AG04450 (cell line): ENCODE measurements around the gene PPRC1. TPM values are rescaled to one million over a fixed set of nuclear protein-coding genes. Genes with fewer than 3 reads are reported as not detected.

Source experiments
- CTCF ChIA-PET: fragments of 300-600, 350-600 bp; formaldehyde crosslinking; extraction: SDS; loops from one replicate; lab custom pipeline; 2022; ENCODE audit warnings: antibody characterized with exemption, inconsistent platforms; lab: Charles Lee
- POLR2A ChIA-PET: fragments of 350-600 bp; formaldehyde crosslinking; extraction: SDS; loops from one replicate; lab custom pipeline; 2021; ENCODE audit warnings: antibody characterized with exemption, inconsistent platforms; lab: Yijun Ruan, JAX
- DNase-seq: peaks from one replicate; pipeline ENCODE4 v3.0.0-alpha.2; 2011; ENCODE audit warnings: low read depth, low spot score
- H3K27ac ChIP-seq: one replicate; pipeline ENCODE4 v1.5.1; 2012; ENCODE audit warnings: low read depth, low read length, control low read depth
- H3K27me3 ChIP-seq: one replicate; pipeline ENCODE4 v1.6.0; 2012; ENCODE audit warnings: low read length; ENCODE audit not compliant: control insufficient read depth, insufficient read depth
- H3K4me3 ChIP-seq: 2 replicates; pipeline ENCODE4 v1.5.1; 2011; ENCODE audit warnings: mild to moderate bottlenecking, low read depth, low read length, control low read depth
- H3K9me3 ChIP-seq: 2 replicates; pipeline ENCODE4 v1.5.1; 2012; ENCODE audit warnings: low read length; ENCODE audit not compliant: control insufficient read depth, insufficient read depth
- polyA plus RNA-seq: library from polyadenylated mRNA; depleted of rRNA; stranded (reverse); fragments of >200 nt; gene quantifications from 2 replicates; pipeline ENCODE4 v1.2.3, GENCODE V29; 2011
- TF ChIP-seq, protein P1 (sequence below): IDR thresholded peaks from 2 replicates; pipeline ENCODE4 v1.5.1; 2011; ENCODE audit warnings: low read depth, low read length, control low read depth, inconsistent platforms

Gene PPRC1
- polyA plus RNA-seq, 1 experiment = 14.1 TPM

DNA sequence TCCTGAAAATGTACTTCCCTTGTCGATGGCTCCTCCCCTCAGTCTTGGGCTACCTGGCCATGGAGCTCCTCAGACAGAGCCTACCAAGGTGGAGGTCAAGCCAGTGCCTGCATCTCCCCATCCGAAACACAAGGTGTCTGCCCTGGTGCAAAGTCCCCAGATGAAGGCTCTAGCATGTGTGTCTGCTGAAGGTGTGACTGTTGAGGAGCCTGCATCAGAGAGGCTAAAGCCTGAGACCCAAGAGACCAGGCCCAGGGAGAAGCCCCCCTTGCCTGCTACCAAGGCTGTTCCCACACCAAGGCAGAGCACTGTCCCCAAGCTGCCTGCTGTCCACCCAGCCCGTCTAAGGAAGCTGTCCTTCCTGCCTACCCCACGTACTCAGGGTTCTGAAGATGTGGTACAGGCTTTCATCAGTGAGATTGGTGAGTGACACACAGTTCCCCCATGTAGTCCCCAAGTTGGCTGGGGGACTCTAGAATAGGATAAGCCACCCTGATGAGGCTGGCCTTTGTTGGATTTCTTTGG, 8.8 kb downstream of the PPRC1 start:
- Histone ChIP-seq H3K27me3 (no peaks in the 10 kb centered on the region), H3K4me3 (no peak overlapping the region), H3K9me3 (no peaks in the 10 kb centered on the region), H3K27ac (no peak overlapping the region)
- POLR2A ChIA-PET = interaction anchor here (1.4 kb wide), 1 partner anchor 9 kb away, joined by 3 read pairs; no protein-coding TSS in a partner anchor
- CTCF ChIA-PET = interaction anchor here (0.6 kb wide), 1 partner anchor 12 kb away, joined by 7 read pairs; no protein-coding TSS in a partner anchor
- no peak for DNase-seq
- TF ChIP-seq, protein P1, sequence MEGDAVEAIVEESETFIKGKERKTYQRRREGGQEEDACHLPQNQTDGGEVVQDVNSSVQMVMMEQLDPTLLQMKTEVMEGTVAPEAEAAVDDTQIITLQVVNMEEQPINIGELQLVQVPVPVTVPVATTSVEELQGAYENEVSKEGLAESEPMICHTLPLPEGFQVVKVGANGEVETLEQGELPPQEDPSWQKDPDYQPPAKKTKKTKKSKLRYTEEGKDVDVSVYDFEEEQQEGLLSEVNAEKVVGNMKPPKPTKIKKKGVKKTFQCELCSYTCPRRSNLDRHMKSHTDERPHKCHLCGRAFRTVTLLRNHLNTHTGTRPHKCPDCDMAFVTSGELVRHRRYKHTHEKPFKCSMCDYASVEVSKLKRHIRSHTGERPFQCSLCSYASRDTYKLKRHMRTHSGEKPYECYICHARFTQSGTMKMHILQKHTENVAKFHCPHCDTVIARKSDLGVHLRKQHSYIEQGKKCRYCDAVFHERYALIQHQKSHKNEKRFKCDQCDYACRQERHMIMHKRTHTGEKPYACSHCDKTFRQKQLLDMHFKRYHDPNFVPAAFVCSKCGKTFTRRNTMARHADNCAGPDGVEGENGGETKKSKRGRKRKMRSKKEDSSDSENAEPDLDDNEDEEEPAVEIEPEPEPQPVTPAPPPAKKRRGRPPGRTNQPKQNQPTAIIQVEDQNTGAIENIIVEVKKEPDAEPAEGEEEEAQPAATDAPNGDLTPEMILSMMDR = no peak

DNA sequence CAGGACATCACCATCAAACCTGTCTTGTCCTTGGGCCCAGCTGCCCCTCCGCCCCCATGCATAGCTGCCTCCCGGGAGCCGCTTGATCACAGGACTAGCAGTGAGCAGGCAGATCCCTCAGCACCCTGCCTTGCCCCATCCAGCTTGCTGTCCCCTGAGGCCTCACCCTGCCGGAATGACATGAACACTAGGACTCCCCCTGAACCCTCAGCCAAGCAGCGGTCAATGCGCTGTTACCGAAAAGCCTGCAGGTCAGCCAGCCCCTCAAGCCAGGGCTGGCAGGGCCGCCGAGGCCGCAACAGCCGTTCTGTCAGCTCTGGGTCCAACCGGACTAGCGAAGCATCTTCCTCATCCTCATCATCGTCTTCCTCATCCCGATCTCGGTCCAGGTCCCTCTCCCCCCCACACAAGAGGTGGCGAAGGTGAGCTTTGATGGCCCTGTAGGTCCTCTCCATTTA, 14.2 kb downstream of the PPRC1 start:
- CTCF ChIA-PET = interaction anchor here (2.9 kb wide), 1 partner anchor 22 kb away, joined by 9 read pairs; no protein-coding TSS in a partner anchor
- Histone ChIP-seq H3K9me3 (no peaks in the 10 kb centered on the region; the same call in 1 of the 2 replicates), H3K27ac (no peak overlapping the region), H3K27me3 (no peaks in the 10 kb centered on the region), H3K4me3 (no peak overlapping the region)
- DNase-seq = no peak
- TF ChIP-seq, protein P1 = no peak
- POLR2A ChIA-PET = interaction anchor here (1.6 kb wide), 1 partner anchor 9 kb away, joined by 4 read pairs; no protein-coding TSS in a partner anchor

- no peak overlapping the region for H3K4me3 ChIP-seq
- no peaks in the 10 kb centered on the region; the same call in 1 of the 2 replicates for H3K9me3 ChIP-seq
- DNase-seq = no peak
- ChIA-PET POLR2A (no interaction called here), CTCF (interaction anchor here (2.9 kb wide), 1 partner anchor 22 kb away, joined by 9 read pairs; no protein-coding TSS in a partner anchor)
- TF ChIP-seq, protein P1 = no peak
- no peaks in the 10 kb centered on the region for H3K27me3 ChIP-seq
- H3K27ac ChIP-seq = no peak overlapping the region
Observed at GRCh38 chr10:102147561-102147960, 14.7 kb downstream of the PPRC1 start.

DNA sequence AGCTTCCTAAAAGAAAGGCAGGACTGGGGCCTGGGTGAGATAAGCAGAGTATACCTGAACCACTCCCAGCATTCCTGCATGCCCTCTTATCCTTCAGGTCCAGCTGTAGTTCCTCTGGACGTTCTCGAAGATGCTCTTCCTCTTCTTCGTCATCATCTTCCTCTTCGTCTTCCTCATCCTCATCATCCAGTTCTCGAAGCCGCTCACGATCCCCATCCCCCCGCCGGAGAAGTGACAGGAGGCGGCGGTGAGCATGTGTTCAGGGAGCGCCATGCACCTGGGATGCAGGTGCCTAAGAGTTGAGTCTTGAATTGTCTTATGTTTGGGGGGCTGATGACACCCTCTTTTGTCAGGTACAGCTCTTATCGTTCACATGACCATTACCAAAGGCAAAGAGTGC, 15.4 kb downstream of the PPRC1 start:
- H3K27me3 ChIP-seq = no peaks in the 10 kb centered on the region
- no peak overlapping the region for H3K4me3 ChIP-seq
- DNase-seq = no peak
- TF ChIP-seq, protein P1 = no peak
- no peaks in the 10 kb centered on the region; the same call in 1 of the 2 replicates for H3K9me3 ChIP-seq
- no peak overlapping the region for H3K27ac ChIP-seq
- ChIA-PET POLR2A (no interaction called here), CTCF (interaction anchor here (2.9 kb wide), 1 partner anchor 21 kb away, joined by 9 read pairs; no protein-coding TSS in a partner anchor)
